Activated CD8-positive, alpha-beta T cell treated with anti-CD3 and anti-CD28 coated beads for 36 hours (primary cell): ENCODE measurements around the gene TPM1. TPM values are rescaled to one million over a fixed set of nuclear protein-coding genes. Genes with fewer than 3 reads are reported as not detected.

ENCODE experiments used
- ATAC-seq: fragments of 200-7000 bp; cut with Tn5 transposase; one replicate; pipeline ENCODE4 v1.10.0; 2021; ENCODE audit warnings: mild to moderate bottlenecking, moderate library complexity
- CTCF ChIA-PET: fragments of 350-600 bp; sonication (Branson Sonifier 250); formaldehyde crosslinking; loops from one replicate; lab custom pipeline; 2021; ENCODE audit warnings: antibody characterized with exemption; lab: Charles Lee
- POLR2A ChIA-PET: fragments of 350-600 bp; sonication (Branson Sonifier 250); formaldehyde crosslinking; loops from one replicate; lab custom pipeline; 2021; ENCODE audit warnings: antibody characterized with exemption; lab: Charles Lee
- DNase-seq: peaks from one replicate; pipeline ENCODE4 v3.0.0-alpha.2; 2020
- H3K27ac Mint-ChIP-seq: one replicate; pipeline ENCODE4 v1.8.0; 2021; ENCODE audit warnings: mild to moderate bottlenecking, mixed read lengths
- H3K27me3 Mint-ChIP-seq: one replicate; pipeline ENCODE4 v1.8.0; 2021; ENCODE audit warnings: mixed read lengths
- H3K36me3 Mint-ChIP-seq: one replicate; pipeline ENCODE4 v1.8.0; 2021; ENCODE audit warnings: low read depth, mixed read lengths
- H3K4me1 Mint-ChIP-seq: one replicate; pipeline ENCODE4 v1.8.0; 2021; ENCODE audit warnings: low read depth, mixed read lengths
- H3K4me3 Mint-ChIP-seq: one replicate; pipeline ENCODE4 v1.8.0; 2021; ENCODE audit warnings: mild to moderate bottlenecking, moderate library complexity, mixed read lengths
- H3K9me3 Mint-ChIP-seq: one replicate; pipeline ENCODE4 v1.8.0; 2021; ENCODE audit warnings: mixed read lengths
- CTCF ChIP-seq: fragments of 200-600 bp; IDR thresholded peaks from one replicate; pipeline ENCODE4 v1.8.0; 2022; ENCODE audit warnings: antibody characterized with exemption, mild to moderate bottlenecking
- intact Hi-C: fragments of 100-400 bp; cut with micrococcal nuclease; formaldehyde crosslinking; loops from one replicate; pipeline ENCODE4 v1.10.0; 2022
- total RNA-seq, 2 experiments: library from RNA; stranded (reverse); gene quantifications; one replicate each; pipeline ENCODE4 v1.2.3, GENCODE V29; 2021

TPM1 gene
- total RNA-seq, 2 experiments from 2014 or later, result 6.0 to 6.3 TPM

GRCh38 chr15:63057468-63058345 lies 15.2 kb downstream of the TPM1 start:
- H3K36me3 Mint-ChIP-seq, result peaks cover 12% of the 10 kb centered on the region
- no peak for ATAC-seq
- H3K9me3 Mint-ChIP-seq, result no peaks in the 10 kb centered on the region
- ChIA-PET POLR2A (no interaction called here), CTCF (interaction anchor here (1.5 to 2.4 kb wide), 4 partner anchors 10 to 36 kb away, joined by 3 to 27 read pairs (median 6); no protein-coding TSS in a partner anchor)
- H3K4me1 Mint-ChIP-seq, result no peaks in the 10 kb centered on the region
- DNase-seq, result no peak
- H3K27ac Mint-ChIP-seq, result no peak overlapping the region
- intact Hi-C loops, result no loop called here
- TF ChIP-seq CTCF, result no peak
- H3K4me3 Mint-ChIP-seq, result no peak overlapping the region
- H3K27me3 Mint-ChIP-seq, result no peaks in the 10 kb centered on the region

- Mint-ChIP-seq H3K36me3 (peaks cover 15% of the 10 kb centered on the region), H3K4me1 (no peaks in the 10 kb centered on the region), H3K4me3 (no peak overlapping the region), H3K27me3 (no peaks in the 10 kb centered on the region), H3K9me3 (no peaks in the 10 kb centered on the region), H3K27ac (no peak overlapping the region)
- CTCF ChIA-PET, result interaction anchor here (0.8 to 1.3 kb wide), 3 partner anchors 10 to 35 kb away, joined by 3 to 7 read pairs (median 4); no protein-coding TSS in a partner anchor
- TF ChIP-seq CTCF, result no peak
- intact Hi-C loops, result no loop called here
- ATAC-seq (no peak), DNase-seq (no peak)
- POLR2A ChIA-PET, result no interaction called here
These were observed 16.5 kb downstream of the TPM1 start for GRCh38 chr15:63059075-63059474.

- TF ChIP-seq CTCF, result no peak
- Mint-ChIP-seq H3K36me3 (peaks cover 16% of the 10 kb centered on the region), H3K9me3 (no peaks in the 10 kb centered on the region), H3K27ac (no peak overlapping the region), H3K27me3 (no peaks in the 10 kb centered on the region), H3K4me1 (no peaks in the 10 kb centered on the region), H3K4me3 (no peak overlapping the region)
- intact Hi-C loops, result no loop called here
- DNase-seq (no peak), ATAC-seq (no peak)
- CTCF ChIA-PET, result interaction anchor here (1.3 to 7.0 kb wide), 3 partner anchors 10 to 12 kb away, joined by 3 to 43 read pairs (median 7); no protein-coding TSS in a partner anchor
- POLR2A ChIA-PET, result no interaction called here
These were observed 17.1 kb downstream of the TPM1 start for GRCh38 chr15:63059573-63060216.

GRCh38 chr15:63060699-63061098 lies 18.2 kb downstream of the TPM1 start:
- peaks cover 16% of the 10 kb centered on the region for H3K36me3 Mint-ChIP-seq
- intact Hi-C loops, result no loop called here
- H3K27ac Mint-ChIP-seq, result no peak overlapping the region

More at GRCh38 chr15:63060699-63061098, 18.2 kb downstream of the TPM1 start:
- CTCF ChIA-PET, result interaction anchor here (1.1 to 7.0 kb wide), 2 partner anchors 13 to 34 kb away, joined by 4 to 43 read pairs; no protein-coding TSS in a partner anchor
- ATAC-seq (no peak), DNase-seq (no peak)
- Mint-ChIP-seq H3K9me3 (no peaks in the 10 kb centered on the region), H3K4me1 (no peaks in the 10 kb centered on the region), H3K27me3 (no peaks in the 10 kb centered on the region), H3K4me3 (no peak overlapping the region)
- no peak for TF ChIP-seq CTCF
- POLR2A ChIA-PET, result no interaction called here
